IPS DF 4.7 (cell line): ENCODE results near the gene CFL2.
"Not testable (repeated sequence)": the region's sequence is repeated elsewhere in the genome, so short reads cannot be mapped to it uniquely, and the experiment has no call there.

Source experiments
- DNase-seq: peaks from one replicate; pipeline ENCODE4 v3.0.0-alpha.2; 2013; ENCODE audit warnings: low spot score; ENCODE audit errors: extremely low read depth

The CFL2 gene

DNA sequence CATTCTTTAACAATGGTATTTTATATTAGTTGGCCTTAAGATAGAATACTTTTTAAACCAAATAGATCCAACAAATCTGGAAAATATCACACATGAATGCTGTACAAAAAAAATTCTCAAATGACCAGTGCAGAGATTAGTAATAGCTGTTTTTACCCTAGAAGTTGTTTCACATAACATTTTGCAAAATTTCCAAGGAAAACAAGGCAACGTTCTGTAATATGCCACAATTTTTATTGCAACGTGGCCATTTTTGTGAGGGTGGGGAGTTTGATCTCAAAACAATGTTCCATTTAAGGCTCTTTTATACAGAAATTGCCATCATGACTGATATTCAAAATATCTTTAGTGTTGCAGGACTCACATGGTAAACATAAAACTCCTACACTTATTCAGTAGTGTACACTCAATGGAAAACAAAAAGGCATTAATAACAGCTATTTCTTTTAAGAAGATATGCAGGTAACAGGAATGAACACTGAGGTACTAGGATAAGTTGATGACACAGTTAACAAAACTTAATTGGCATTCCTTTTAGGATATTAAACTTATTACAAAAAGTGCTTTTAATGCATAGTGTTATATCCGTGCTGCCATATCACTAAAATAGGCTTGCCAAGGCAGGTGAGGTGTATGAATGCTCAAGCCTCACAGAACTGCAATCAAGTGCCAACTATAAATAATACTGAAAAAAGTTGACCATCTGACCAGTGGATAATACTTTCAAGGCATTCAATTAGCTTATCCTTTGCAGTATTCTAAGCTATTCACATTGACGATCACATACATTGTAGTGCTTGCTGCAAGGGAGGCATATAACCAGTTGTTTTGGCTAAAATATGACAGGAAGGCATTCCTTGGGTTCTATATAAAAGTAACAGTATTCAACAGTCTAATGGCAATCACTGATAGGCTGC, 2.3 kb downstream of the CFL2 start:
- DNase-seq = no peak

DNA sequence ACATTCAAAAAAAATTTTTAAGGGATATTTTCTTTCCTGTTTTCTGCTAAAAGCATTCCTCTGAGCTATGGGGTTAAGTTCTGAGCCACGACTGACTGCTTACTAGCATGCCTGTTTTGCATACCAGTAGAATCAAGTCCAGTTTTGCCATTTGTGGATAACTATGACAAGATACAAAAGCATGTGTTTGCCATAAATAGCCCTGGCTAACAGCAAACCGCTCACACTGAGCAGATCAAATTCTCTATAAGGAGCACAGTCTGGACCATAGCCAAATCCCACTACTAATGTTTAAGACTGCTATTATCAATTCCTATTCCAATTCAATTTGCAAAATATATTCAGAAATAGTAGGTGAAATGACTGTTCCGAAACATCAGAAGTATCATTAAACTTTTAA, 3.2 kb downstream of the CFL2 start:
- DNase-seq = no peak

DNA sequence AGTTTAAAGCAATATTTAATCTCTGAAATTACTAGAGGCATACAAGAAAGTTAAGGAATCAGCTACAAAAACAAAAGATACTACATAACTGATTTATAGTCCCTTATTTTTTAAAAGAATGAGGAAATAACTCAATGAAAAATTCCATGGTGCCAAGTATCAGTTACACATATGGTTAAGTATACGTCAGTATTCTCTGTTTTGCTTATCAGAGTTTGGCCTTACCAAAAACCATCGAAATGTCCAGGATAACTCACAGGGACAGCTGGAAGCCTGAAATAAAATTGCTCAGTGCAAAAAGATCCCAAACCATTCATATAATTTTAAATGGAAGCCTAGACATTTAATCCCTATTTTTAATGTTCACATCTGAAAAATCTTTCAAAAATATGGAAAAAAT, 3.6 kb downstream of the CFL2 start:
- no peak for DNase-seq

DNA sequence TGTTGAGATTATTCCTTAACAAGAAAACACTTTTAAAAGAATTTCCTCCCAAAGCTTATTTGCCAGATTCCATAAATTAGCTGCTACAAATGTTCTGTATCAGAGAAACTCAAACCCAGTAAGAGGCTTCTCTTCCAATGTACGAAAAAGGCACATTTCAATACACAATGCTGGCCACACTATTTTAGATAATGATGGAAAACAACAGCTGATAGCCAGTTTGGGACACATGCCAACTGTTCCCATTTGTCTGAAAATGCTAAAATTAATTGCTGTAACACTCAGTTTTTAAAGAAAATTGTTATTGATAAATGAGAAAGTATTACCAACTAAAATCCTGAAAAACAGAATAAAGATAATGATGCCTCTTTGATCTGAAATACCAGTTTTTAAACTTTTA, 4.4 kb downstream of the CFL2 start:
- no peak for DNase-seq

DNA sequence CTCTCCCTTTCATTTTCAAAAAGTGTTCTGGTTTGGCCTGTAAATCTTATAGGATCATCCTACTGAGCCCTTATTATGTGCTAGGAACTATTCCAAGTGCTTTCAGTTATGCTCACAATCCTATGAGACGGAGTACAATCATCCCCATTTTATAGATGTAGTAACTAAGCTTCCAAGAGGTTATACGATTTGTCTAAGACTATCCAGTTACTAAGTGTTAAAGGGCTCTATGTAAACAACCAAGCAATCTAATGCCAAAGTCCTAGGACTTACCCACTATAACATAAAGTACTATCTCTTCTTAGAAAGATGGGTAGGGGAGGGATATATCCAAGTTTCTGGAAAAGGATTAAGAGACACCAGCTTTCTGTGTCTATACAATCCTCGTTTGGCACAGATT, 6.7 kb downstream of the CFL2 start:
- DNase-seq = no peak

DNA sequence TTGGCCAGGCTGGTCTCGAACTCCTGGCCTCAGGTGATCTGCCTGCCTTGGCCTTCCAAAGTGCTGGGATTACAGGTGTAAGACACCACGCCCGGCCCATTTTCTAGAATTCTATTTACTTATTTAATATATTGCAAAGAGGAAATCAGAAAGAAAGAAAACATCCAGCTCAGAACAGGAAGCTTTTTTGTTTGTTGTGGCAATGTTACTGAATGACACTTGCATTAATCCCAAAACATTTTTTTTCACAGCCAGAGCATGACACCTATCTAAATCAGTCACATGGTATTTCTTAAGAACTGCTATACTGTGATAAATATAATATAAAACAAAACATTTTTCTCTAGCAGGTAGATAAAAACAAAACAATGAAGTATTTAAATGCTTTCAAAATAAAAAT, 12.6 kb downstream of the CFL2 start:
- DNase-seq = no peak

DNA sequence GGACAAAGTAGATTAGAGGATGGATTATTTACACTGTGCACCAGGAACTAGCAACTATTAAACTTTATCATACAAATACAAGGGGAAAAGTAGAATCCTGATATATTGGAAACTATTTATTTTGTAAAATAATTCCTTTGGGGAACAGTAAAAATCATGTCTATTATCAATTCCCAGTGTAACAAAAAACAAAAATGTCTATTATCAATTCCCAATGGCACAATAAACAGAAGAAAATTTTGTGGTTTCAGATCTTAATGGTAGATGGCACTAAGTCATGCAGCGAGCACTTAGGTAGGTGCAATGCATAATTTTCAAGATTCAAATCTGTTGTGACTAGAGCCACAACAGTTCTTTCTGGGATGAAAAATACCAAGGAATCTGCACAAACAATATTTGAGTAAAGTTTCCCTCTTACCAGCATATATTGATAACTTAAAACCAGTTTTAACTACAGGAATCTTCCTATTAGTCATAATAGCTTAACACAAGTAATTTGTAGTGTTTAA, 13.7 kb downstream of the CFL2 start:
- DNase-seq = no peak

DNA sequence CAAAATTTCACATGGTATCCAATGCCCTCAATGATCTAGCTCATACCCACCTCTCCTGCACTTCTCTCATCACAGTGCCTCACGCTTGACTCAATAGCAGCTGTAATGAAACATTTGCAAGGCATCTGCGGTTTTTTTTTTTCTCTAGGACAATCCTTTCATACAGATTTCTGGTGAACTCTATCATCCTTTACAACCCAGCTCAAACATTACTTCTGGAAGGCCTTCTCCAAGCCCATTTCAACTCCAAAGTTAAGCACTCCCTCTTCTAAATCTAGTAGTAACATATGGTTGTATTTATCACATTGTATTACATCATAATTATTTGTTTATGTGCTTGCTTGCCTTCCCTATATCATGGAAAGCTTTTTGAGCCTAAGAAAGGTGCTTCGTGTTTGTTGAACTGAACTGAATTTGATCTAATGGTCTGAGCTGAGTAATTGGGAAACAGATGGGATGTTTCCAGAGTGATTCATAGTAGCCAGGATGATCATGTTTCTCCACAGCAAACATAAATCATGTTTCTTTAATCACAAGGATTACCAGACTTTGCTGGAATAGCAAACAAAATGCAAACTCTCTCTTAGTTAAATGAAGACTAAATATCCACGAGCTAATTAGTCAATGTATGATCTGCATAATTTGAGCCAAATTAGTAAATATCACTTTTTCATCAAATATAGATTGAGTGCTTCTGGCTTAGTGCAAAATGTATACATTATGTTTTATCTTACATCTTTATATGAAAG, 14.3 kb downstream of the CFL2 start:
- DNase-seq = no peak

DNA sequence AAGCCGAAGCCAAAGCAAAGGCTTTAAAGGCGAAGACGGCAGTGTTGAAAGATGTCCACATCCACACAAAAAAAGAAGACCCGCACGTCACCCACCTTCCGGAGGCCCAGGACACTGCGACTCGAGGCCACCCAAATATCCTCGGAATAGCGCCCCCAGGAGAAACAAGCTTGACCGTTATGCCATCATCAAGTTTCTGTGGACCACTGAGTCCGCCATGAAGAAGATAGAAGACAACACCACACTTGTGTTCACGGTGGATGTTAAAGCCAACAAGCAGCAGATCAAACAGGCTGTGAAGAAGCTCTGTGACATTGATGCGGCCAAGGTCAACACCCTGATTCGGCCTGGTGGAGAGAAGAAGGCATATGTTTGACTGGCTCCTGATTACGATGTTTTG, 20.2 kb downstream of the CFL2 start:
- not testable (repeated sequence) for DNase-seq

DNA sequence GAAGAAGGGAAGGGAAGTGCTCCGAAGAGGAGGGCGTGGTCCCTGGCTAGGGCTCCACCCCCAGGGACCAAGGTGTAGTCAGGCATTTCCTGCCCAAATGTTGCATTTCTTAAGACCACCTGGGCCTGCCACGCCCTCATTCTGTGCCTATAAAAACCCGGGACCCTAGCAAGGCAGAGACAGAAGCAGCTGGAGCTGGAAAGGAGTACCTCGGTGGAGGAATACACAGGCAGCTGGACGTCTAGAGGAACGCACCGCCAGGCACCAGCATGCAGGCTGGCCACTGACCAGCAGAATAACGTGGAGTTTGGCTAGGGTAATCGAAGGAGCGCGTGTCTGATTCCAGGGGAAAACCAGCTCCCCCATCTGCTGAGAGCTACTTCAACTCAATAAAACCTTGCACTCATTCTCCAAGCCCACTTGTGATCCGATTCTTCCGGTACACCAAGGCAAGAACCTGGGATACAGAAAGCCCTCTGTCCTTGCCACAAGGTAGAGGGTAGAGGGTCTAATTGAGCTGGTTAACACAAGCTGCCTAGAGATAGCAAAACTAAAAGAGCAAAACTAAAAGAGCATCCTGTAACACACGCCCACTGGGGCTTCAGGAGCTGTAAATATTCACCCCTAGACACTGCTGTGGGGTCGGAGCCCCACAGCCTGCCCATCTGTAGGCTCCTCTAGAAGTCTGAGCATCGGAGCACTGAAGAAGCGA, 21.0 kb downstream of the CFL2 start:
- peak; percentile 76 for DNase-seq

DNA sequence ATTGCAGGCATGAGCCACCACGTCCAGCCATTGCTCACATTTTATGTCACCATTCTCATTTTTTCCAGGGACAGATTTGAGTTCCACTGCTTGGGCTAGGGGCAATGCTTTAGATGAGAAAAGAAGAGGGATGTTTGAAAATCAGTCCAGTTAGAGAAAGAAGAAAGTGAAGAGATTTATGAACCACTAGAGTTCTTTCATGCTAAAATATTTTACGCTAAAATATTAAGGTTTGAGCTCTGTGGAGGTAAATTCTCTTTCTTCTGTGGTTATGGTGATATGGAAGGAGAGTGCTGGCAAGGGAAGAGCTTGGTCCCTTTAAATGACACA, 21.5 kb downstream of the CFL2 start:
- no peak for DNase-seq

DNA sequence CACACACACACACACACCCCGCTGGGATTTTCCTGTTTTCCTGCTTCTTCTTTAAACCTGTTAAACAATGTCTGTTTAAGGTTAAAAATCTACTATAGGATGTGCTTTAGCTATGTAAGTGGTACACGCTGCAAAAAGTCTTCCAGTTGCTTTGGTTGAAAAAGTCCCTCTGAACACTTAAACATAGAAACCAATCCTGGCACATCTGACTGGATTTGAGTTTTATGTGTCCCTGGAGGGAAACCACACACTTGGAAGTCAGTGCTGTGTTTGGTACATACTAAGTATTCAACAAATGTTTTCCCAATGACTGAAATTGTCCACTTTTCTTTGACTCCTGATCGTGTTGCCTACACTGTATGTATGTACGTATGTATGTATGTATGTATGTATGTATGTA, 22.0 kb downstream of the CFL2 start:
- no peak for DNase-seq

DNA sequence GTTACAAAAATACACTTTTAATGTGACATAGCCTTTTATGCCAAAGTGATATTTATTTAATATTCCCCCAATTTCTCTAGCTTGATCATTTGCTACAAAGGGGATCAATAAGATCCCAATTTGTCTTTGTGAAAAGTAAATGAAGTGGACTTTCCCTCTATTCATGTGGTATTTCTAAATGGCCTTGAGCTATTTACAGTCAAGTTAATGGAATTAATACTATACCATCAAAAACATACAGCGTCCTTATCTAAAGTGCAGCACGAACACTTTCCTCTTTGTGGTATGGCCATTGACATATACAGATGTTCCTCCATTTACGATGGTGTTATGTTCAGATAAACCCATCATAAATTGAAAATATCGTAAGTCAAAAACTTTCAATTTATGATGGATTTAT, 23.2 kb downstream of the CFL2 start:
- no peak for DNase-seq

DNA sequence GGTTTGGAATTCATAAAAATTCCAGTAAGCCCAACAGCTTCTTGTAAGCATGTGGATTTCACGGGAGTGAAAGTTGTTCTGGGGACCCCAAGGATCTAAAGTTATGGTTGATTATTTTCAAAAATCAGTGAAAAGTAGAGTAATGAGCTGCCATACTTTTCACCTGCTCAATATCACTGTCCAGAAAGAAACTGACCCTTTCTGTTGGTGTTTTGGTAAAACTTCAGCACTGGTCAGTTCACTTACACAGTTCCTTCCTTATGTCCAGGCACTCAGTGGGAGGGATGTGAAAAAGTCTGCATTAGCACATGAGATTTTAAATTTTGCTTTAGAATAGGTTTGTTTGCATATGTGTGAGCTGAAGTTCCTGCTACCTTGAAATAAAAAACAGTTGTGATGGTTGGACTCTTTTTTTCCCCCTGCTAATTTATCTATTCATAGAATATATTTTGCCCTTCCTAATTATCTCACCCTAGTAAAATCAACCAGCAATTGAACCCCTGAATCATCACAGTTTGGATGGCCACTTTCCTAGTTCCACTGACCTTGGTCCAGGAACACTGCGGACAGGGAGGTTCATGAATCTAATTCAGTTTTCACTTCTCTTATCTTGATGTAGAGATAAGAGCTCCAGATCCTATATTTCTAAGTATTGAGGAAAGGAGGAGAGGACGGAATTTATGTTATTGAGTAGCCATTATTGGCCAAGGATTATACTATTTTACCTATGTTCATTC, 25.8 kb downstream of the CFL2 start:
- no peak for DNase-seq

DNA sequence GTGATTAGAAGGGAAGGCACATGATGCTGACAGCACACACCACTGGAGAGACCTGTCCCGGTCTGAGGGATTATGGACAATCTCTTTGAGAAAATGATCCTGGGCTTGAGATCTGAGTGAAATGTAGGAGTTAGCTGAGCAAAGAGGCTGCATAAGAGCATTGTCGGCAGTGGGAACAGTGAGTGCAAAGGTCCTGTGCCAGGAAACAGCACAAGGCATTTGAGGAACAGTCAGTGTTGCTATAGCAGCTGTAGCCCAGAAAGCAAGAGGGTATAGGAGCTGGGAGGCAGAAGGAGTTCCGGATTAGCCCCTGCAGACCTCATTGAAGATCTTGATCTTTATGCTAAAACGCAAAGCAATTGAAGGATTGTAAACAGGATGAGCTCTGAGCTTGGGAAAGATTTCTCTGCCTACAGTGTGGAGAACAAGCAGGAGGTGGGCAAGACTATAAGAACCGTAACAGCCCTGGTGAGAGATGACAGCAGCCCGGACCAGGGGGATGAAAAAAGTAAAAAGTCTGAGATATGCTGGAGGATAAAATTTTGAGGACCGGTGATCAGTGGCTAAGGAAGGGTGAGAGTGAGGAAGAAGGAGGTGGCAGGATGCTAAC, 28.5 kb downstream of the CFL2 start:
- DNase-seq = no peak

DNA sequence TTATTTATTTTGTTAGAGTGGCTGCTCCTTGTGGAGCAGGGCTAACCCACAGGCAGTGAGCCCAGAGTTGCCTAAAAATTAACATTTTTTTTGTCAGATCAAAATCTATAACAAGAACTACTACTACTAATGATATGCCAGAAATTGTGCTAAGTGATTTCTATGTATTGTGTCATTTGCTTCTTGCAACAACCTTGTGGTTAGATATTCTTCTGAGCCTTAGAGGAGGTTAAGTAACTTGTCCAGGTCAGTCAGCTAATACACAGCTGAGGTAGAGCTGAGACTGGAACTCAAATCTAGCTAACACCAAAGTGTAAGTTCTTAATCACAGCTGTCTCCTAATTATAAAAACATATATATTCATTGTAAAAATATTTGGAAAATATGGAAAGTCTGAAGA, 29.8 kb downstream of the CFL2 start:
- no peak for DNase-seq

DNA sequence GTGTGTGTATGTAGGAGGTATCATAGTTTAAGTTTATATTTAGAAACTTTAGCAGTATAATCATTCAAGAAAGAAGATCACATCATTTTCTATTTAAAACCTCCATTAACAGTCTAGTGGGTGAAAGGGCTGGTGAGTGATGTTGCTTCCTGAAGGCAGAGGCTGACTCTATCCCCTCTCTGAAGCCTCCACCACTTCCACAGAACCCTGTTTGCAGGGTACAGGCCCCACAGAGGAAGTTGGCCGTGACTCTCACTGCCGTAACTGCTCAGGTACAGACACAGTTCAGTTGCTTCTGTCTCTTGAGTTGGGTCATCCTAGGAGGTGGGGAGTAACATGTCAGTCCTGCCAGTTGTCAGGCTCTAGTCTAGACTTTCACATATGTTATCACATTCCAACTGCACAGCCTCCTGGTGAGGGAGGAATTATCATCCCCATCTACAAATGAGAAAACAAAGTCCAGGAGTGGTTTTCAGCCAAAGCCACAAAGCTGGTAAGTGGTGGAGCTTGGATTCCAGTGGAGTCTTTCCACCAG, 31.5 kb downstream of the CFL2 start:
- no peak for DNase-seq

DNA sequence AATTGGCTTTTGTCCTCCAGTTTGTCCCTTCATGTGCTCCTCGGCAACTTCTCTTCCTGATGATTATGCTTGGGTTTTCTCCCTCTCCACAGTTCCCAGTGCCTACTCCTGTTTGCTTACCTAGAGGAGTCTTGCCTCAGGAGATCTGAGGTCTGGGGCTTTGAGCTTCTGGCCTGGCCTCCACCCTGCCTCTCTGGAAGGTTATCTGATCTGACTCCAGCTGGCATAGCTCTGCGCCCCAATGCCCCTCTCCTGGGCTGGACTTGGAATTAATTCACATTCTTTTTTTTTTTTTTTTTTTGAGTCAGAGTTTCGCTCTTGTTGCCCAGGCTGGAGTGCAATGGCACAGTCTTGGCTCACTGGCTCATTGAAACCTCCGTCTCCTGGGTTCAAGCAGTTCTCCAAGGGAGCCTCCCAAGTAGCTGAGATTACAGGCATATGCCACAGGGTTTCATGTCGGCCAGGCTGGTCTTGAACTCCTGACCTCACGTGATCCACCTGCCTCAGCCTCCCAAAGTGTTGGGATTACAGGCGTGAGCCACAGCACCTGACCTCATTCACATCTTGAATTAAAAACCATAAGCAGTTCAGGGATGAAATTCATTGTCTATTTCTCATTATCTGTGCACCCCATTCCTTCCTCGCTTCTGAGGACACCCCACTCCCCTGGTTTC, 33.5 kb downstream of the CFL2 start:
- DNase-seq = no peak

DNA sequence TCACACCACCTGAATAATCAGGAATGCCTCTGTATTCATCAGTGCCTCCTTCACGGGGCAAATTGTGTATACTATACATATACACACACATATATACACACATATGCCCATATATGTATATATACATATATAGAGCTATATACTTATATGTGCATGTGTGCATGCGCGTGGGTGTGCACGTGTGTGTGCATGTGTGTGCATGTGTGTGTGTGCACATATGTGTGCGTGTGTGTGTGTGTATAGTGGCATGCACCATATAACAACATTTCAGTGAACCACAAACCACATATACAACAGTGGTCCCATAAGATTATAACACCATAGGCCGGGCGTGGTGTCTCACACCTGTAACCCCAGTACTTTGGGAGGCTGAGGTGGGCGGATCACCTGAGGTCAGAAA, 35.7 kb downstream of the CFL2 start:
- no peak for DNase-seq

DNA sequence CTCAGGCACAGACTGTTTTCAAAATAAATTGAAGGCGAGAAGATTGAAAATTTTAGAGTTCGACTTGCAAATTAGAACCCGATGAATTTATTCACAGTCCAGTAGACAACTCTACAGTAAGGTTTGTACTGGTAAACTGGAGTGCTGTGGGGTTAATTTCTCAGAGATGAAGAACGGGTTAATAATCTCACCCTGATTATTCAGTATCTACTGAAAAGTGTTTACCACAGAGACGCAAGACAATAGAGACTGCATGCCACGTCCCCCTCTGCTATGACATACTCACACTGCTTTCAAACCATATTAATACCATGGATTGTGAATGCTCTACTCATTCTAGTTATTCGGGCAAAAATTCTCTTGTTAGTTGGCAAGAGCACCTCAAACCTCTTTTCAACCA, 36.1 kb downstream of the CFL2 start:
- DNase-seq = no peak
